Measurements from ENCODE around the gene FOXP1. TPM values are rescaled to one million over a fixed set of nuclear protein-coding genes. Genes with fewer than 3 reads are reported as not detected.

The FOXP1 gene
- total RNA-seq, 4 donors from 2014 or later: 86.4 to 107 (median 93.8) TPM

DNA sequence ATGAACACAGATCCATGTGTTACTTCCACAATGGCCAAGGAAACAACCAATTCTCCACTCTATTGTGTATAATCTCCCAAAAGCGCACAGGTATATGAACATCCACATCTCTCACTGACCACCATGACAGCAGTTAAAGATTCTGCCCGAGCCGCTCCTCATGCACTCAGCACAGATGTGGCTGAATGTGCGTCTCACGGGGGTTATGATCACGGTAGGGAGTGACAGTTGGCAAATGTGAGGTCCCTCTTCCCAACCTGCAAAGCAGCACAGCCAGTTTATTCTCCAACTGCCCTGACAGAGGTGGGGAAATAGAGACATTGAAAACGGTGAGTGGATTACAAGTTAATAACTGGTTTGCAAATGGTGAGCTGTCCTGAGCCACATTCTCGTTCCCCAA lies 17.6 kb downstream of the FOXP1 start:
- TF ChIP-seq, protein P1, sequence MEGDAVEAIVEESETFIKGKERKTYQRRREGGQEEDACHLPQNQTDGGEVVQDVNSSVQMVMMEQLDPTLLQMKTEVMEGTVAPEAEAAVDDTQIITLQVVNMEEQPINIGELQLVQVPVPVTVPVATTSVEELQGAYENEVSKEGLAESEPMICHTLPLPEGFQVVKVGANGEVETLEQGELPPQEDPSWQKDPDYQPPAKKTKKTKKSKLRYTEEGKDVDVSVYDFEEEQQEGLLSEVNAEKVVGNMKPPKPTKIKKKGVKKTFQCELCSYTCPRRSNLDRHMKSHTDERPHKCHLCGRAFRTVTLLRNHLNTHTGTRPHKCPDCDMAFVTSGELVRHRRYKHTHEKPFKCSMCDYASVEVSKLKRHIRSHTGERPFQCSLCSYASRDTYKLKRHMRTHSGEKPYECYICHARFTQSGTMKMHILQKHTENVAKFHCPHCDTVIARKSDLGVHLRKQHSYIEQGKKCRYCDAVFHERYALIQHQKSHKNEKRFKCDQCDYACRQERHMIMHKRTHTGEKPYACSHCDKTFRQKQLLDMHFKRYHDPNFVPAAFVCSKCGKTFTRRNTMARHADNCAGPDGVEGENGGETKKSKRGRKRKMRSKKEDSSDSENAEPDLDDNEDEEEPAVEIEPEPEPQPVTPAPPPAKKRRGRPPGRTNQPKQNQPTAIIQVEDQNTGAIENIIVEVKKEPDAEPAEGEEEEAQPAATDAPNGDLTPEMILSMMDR (IDR thresholded peaks at IDR 0.05): no peak
- DNase-seq (ENCODE audit: low spot score in 2 of 2): no peak
- H3K4me1 ChIP-seq: peaks cover 0 to 12% (median 0%) of the 10 kb centered on the region in 4 donors
- no peaks in the 10 kb centered on the region for H3K27me3 ChIP-seq
- H3K36me3 ChIP-seq: peaks cover 0 to 13% (median 0%) of the 10 kb centered on the region in 3 donors
- H3K4me3 ChIP-seq: no peak overlapping the region
- H3K9me3 ChIP-seq: no peaks in the 10 kb centered on the region
- WGBS, 2 donors: 90 to 92% methylated on average over 8 of the region's 8 CpGs
- no peak overlapping the region for H3K27ac ChIP-seq

DNA sequence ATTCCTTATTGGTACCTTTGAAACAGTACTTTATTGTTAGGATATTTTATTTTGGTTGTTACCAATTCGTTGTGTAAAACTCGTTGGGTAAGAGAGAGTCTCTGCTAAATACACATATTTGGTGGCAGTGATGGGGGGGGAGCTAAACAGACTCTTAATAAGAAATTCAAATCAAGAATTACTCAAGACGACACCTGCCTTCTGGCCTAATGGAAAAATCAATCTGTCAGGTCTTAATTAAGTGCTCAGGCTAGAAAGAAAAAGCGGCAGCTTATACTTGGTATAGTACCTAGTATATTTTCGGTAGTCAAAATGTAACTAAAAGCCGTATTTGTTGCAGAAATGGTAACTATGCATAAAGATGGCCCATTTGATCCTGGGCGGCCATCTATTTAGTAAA lies 18.2 kb downstream of the FOXP1 start:
- H3K36me3 ChIP-seq: peaks cover 0 to 13% (median 0%) of the 10 kb centered on the region in 3 donors

DNA sequence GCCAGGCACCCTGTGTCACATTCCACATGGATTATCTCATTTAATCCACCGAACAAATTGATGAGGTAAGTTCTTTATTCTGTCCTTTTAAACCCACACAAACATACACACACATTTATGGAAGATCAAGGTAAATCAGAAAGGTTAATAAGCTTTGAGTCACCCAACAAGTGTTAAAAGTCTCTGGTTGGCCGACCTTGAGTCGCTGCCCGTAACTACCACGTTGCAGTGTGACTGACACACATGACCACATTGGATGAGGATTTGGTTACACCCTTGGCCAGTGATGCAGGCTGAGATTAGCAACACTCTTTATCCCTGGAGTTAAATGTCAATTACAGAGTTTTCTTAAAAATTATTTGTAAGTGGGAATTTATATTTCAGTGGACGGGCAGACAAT lies 19.2 kb downstream of the FOXP1 start:
- Histone ChIP-seq H3K27ac (no peak overlapping the region), H3K9me3 (no peaks in the 10 kb centered on the region), H3K4me1 (peaks cover 0 to 8% (median 0%) of the 10 kb centered on the region in 4 donors), H3K27me3 (no peaks in the 10 kb centered on the region), H3K4me3 (no peak overlapping the region), H3K36me3 (peaks cover 0 to 13% (median 0%) of the 10 kb centered on the region in 3 donors)
- DNase-seq (ENCODE audit: low spot score in 2 of 2): peak in 1 of 2 donors; percentile 32
- TF ChIP-seq, protein P1 (IDR thresholded peaks at IDR 0.05): no peak
- TF ChIP-seq POLR2A (IDR thresholded peaks at IDR 0.05): no peak
- TF ChIP-seq EP300 (IDR thresholded peaks at IDR 0.05): no peak
- 68 to 78% methylated on average over 6 of the region's 6 CpGs for WGBS, 2 donors

More for the DNA sequence above, 18.2 kb downstream of the FOXP1 start:
- no peak for DNase-seq (ENCODE audit: low spot score in 2 of 2)
- TF ChIP-seq POLR2A (IDR thresholded peaks at IDR 0.05) (no peak), EP300 (IDR thresholded peaks at IDR 0.05) (no peak)
- TF ChIP-seq, protein P1 (IDR thresholded peaks at IDR 0.05): no peak
- no peak overlapping the region for H3K27ac ChIP-seq
- 84 to 85% methylated on average over 7 of the region's 7 CpGs for WGBS, 2 donors
- no peaks in the 10 kb centered on the region for H3K9me3 ChIP-seq
- no peaks in the 10 kb centered on the region for H3K27me3 ChIP-seq
- H3K4me3 ChIP-seq: no peak overlapping the region
- peaks cover 0 to 8% (median 0%) of the 10 kb centered on the region in 4 donors for H3K4me1 ChIP-seq

DNA sequence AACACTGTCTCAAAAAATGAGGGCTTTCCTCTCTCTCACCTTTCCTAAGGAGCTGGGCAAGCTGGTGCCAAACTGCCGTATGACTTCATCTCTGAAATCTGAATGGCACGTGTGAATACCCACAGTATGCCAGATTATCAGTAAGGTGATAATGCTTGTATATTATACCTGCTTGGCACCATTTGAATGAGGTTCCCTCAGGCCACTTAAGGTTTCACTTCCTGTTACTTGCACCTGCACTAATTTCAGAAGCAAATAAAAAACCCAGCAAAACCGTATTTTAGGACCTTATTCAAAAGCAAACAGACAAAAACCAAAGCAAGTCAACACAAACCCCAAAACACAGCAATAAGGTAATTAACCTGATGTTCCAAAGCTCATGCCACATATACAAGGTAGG lies 19.7 kb downstream of the FOXP1 start:
- 92 to 94% methylated on average over 3 of the region's 3 CpGs for WGBS, 2 donors

DNA sequence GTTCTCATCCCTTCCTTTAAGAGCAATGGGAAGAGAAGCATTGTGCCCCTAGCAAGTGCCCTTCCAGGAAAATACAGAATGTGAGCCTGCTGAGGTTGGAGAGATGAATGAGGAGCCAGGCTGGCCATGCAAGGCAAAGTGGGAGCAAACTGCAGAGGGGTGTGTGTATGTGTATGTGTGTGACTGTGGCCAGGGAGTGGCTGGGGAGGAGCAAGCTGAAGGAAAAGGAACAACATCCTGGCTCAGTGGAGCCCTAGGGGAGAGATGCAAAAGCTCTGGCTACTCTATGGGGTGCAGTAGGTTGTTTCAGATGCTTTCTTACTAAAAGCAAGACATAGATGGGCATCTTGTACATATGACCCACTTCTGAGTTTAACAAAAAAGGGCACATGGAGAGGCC lies 20.6 kb downstream of the FOXP1 start:
- H3K36me3 ChIP-seq: peaks cover 0 to 13% (median 0%) of the 10 kb centered on the region in 3 donors
- TF ChIP-seq EP300 (IDR thresholded peaks at IDR 0.05) (no peak), POLR2A (IDR thresholded peaks at IDR 0.05) (no peak)
- TF ChIP-seq, protein P1 (IDR thresholded peaks at IDR 0.05): no peak
- no peaks in the 10 kb centered on the region for H3K9me3 ChIP-seq

More for the DNA sequence above, 19.7 kb downstream of the FOXP1 start:
- peaks cover 0 to 13% (median 0%) of the 10 kb centered on the region in 3 donors for H3K36me3 ChIP-seq
- peaks cover 0 to 8% (median 0%) of the 10 kb centered on the region in 4 donors for H3K4me1 ChIP-seq
- no peak overlapping the region for H3K27ac ChIP-seq
- no peak for DNase-seq (ENCODE audit: low spot score in 2 of 2)
- no peaks in the 10 kb centered on the region for H3K27me3 ChIP-seq
- H3K4me3 ChIP-seq: no peak overlapping the region
- TF ChIP-seq, protein P1 (IDR thresholded peaks at IDR 0.05): no peak
- no peak for TF ChIP-seq EP300 (IDR thresholded peaks at IDR 0.05)
- TF ChIP-seq POLR2A (IDR thresholded peaks at IDR 0.05): no peak
- H3K9me3 ChIP-seq: no peaks in the 10 kb centered on the region

More for the DNA sequence above, 20.6 kb downstream of the FOXP1 start:
- H3K4me1 ChIP-seq: peaks cover 0 to 8% (median 0%) of the 10 kb centered on the region in 4 donors
- H3K27me3 ChIP-seq: no peaks in the 10 kb centered on the region
- no peak overlapping the region for H3K4me3 ChIP-seq
- H3K27ac ChIP-seq: no peak overlapping the region
- no peak for DNase-seq (ENCODE audit: low spot score in 2 of 2)
